Measurements from ENCODE around the gene MPND. TPM values are rescaled to one million over a fixed set of nuclear protein-coding genes. Genes with fewer than 3 reads are reported as not detected.
A peak's percentile ranks its signal among the peaks of the same experiment; 100 is the strongest.

The MPND gene
- total RNA-seq, 6 experiments from 2014 or later: 6.4 to 21.7 (median 19.6) TPM

DNA sequence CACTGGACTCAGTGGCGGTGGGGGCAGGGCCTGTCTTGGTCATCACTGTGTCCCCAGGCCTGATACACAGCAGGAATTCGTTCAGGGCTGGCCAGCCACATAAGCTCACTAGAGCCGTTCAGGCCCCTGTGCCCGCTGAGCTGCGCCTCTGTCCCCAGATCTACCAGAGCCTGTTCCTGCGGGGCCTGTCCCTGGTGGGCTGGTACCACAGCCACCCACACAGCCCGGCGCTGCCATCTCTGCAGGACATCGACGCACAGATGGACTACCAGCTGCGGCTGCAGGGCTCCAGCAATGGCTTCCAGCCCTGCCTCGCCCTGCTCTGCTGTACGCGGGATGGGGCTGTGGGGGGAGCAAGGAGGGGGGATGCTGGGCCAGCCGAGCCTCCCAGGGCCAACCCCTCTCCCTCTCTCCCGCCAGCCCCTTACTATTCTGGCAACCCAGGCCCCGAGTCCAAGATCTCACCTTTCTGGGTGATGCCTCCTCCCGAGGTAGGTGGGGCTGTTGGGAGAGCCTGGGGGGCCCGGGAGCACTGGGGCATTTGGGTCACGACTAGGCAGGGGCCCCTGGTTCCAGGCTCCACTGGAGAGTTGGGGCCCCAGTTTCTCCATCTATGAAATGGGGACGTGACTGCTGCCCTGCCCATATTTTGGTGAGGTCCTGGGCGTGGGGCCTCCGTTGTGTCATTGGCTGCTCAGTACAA lies 13.9 kb downstream of the MPND start:
- no peak overlapping the region for H3K4me3 ChIP-seq
- no peaks in the 10 kb centered on the region for H3K9me3 ChIP-seq
- no peaks in the 10 kb centered on the region for H3K4me1 ChIP-seq
- no peak overlapping the region for H3K27ac ChIP-seq
- ATAC-seq (no peak), DNase-seq (peak in 1 of 3 donors; percentile 50)
- intact Hi-C loops (cut with DNase I): no loop called here
- H3K36me3 ChIP-seq: peaks cover 0 to 25% (median 4%) of the 10 kb centered on the region in 4 donors
- 67% methylated on average over 1 of the region's 23 CpGs for WGBS (ENCODE audit: insufficient coverage, low coverage, low lambda C conversion rate, missing lambda C conversion rate)
- TF ChIP-seq, protein P1, sequence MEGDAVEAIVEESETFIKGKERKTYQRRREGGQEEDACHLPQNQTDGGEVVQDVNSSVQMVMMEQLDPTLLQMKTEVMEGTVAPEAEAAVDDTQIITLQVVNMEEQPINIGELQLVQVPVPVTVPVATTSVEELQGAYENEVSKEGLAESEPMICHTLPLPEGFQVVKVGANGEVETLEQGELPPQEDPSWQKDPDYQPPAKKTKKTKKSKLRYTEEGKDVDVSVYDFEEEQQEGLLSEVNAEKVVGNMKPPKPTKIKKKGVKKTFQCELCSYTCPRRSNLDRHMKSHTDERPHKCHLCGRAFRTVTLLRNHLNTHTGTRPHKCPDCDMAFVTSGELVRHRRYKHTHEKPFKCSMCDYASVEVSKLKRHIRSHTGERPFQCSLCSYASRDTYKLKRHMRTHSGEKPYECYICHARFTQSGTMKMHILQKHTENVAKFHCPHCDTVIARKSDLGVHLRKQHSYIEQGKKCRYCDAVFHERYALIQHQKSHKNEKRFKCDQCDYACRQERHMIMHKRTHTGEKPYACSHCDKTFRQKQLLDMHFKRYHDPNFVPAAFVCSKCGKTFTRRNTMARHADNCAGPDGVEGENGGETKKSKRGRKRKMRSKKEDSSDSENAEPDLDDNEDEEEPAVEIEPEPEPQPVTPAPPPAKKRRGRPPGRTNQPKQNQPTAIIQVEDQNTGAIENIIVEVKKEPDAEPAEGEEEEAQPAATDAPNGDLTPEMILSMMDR (IDR thresholded peaks at IDR 0.05): no peak
- no peak for TF ChIP-seq POLR2A (IDR thresholded peaks at IDR 0.05)
- H3K27me3 ChIP-seq: no peaks in the 10 kb centered on the region

DNA sequence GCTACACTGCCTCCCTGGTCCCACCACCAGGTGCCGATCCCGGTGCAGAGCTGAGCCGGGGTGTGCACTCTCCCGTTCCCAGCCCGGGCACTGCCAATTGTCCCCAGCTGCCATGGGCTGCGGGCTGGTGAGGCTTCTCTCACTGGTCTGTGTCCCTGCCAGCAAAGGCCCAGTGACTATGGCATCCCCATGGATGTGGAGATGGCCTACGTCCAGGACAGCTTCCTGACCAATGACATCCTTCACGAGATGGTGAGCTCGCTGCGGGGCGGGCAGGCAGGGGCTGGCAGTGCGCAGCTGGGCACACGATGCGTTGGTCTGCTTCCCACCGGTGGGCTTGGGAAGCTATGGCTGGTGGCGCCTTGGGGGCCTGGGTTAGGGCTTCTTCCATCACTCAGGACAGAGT lies 14.6 kb downstream of the MPND start:
- Histone ChIP-seq H3K27me3 (no peaks in the 10 kb centered on the region), H3K9me3 (no peaks in the 10 kb centered on the region), H3K36me3 (peaks cover 0 to 32% (median 8%) of the 10 kb centered on the region in 4 donors), H3K4me3 (no peak overlapping the region), H3K4me1 (no peaks in the 10 kb centered on the region), H3K27ac (no peak overlapping the region)
- DNase-seq (peak in 1 of 3 donors; percentile 49), ATAC-seq (no peak)
- TF ChIP-seq POLR2A (IDR thresholded peaks at IDR 0.05): no peak
- TF ChIP-seq, protein P1 (IDR thresholded peaks at IDR 0.05): no peak
- no CpG with 5 or more reads among the region's 16 CpGs for WGBS (ENCODE audit: insufficient coverage, low coverage, low lambda C conversion rate, missing lambda C conversion rate)
- intact Hi-C loops (cut with DNase I): no loop called here

DNA sequence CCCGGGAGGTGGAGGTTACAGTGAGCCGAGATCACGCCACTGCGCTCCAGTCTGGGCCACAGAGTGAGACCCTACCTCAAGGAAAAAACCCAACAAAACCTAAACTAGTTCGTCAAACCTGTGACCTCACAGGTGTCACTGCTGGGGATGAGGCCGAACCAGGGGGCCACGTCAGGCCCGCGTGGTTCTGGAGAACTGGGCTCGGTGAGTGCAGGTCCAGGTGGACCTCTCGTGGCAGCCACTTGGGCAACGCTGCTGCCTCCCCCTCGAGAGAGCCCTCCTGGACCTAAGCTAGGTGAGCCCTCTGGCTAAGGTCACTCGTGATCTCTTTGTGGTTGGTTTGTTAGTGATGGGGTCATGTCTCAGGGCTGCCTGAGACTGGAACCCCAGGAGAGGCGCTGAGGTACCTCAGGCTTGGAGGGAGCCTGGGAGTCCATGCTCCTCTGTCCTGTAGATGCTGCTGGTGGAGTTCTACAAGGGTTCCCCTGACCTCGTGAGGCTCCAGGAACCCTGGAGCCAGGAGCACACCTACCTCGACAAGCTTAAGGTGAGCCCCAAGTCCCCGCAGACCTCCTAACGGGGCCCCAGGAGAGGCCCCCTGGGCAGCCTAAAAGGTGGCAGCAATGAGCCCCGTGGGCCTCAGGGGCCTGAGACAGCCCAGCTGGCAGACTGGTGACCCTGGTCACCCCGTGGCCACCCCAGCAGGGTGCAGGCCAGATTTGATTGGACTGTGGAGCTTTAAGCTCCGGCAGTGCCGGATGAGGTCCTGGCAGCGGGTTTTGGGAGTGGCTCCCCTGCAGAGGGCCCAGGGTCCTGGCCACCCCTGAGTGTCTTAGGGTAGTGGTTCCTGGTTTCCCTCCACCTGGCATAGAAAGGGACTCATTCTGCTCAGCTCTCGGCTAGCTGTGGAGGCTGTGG lies 15.6 kb downstream of the MPND start:
- Histone ChIP-seq H3K27me3 (no peaks in the 10 kb centered on the region), H3K9me3 (no peaks in the 10 kb centered on the region), H3K36me3 (peaks cover 0 to 42% (median 13%) of the 10 kb centered on the region in 4 donors), H3K4me1 (no peaks in the 10 kb centered on the region), H3K27ac (no peak overlapping the region), H3K4me3 (no peak overlapping the region)
- WGBS (ENCODE audit: insufficient coverage, low coverage, low lambda C conversion rate, missing lambda C conversion rate): 0% methylated on average over 1 of the region's 25 CpGs
- no peak for DNase-seq
- peak in 1 of 4 donors; percentile 2 for ATAC-seq
- intact Hi-C loops (cut with DNase I): no loop called here
- no peak for TF ChIP-seq POLR2A (IDR thresholded peaks at IDR 0.05)
- TF ChIP-seq, protein P1 (IDR thresholded peaks at IDR 0.05): no peak

DNA sequence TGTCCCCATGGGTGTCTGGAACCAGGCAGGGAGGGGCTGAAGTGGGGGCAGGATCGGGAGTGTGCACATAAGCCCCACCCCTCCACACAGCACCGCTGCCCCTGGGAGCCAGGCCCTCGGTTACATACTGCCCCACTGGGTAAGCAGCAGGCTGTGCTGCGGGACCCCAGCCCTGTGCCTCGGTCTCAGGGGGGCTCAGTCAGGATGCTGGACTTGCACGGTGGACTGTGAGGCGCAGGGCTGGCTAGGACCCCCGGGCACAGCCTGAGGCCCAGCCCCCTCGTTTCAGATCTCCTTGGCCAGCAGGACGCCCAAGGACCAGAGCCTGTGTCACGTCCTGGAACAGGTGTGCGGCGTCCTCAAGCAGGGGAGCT lies 16.3 kb downstream of the MPND start:
- Histone ChIP-seq H3K27ac (no peak overlapping the region), H3K27me3 (no peaks in the 10 kb centered on the region), H3K4me1 (no peaks in the 10 kb centered on the region), H3K36me3 (peaks cover 0 to 48% (median 17%) of the 10 kb centered on the region in 4 donors), H3K9me3 (no peaks in the 10 kb centered on the region), H3K4me3 (no peak overlapping the region)
- DNase-seq (peak in 1 of 3 donors; percentile 52), ATAC-seq (peak in 3 of 4 donors; percentile 3 to 24 (median 6))
- intact Hi-C loops (cut with DNase I): no loop called here
- TF ChIP-seq, protein P1 (IDR thresholded peaks at IDR 0.05): no peak
- TF ChIP-seq POLR2A (IDR thresholded peaks at IDR 0.05): no peak
- 100% methylated on average over 4 of the region's 13 CpGs for WGBS (ENCODE audit: insufficient coverage, low coverage, low lambda C conversion rate, missing lambda C conversion rate)
